Measurements from ENCODE around the gene RTN3. TPM values are rescaled to one million over a fixed set of nuclear protein-coding genes. Genes with fewer than 3 reads are reported as not detected.

RTN3 gene
- total RNA-seq, 1 experiment from 2014 or later: 95.0 TPM

- no peaks in the 10 kb centered on the region for H3K27me3 ChIP-seq (ENCODE audit: insufficient read depth, low read length)
- intact Hi-C loops (cut with micrococcal nuclease): no loop called here
- DNase-seq (ENCODE audit: low read depth, low spot score): no peak
- H3K36me3 ChIP-seq (ENCODE audit: control insufficient read depth in 1 of 2, insufficient read depth in 2 of 2, low read length in 2 of 2): no peaks in the 10 kb centered on the region
- no peaks in the 10 kb centered on the region for H3K9me2 ChIP-seq (ENCODE audit: insufficient read depth)
- BruUV-seq (replicated peaks): no TSS peak
- no peak overlapping the region for H3K27ac ChIP-seq (ENCODE audit: low read depth, low read length)
- peaks cover 73% of the 10 kb centered on the region for H3K79me2 ChIP-seq (ENCODE audit: insufficient read depth, low read length)
- ChIA-PET CTCF (no interaction called here), RAD21 (ENCODE audit: low non-redundant PET in 1 of 2, low total read pairs in 2 of 2, uncharacterized antibody in 2 of 2, unreplicated experiment in 2 of 2) (no interaction called here), POLR2A (no interaction called here)
- H3K9ac ChIP-seq (ENCODE audit: low read length): no peak overlapping the region
- ATAC-seq: no peak
- no peaks in the 10 kb centered on the region for H4K20me1 ChIP-seq (ENCODE audit: insufficient read depth)
- no peak overlapping the region for H2AFZ ChIP-seq (ENCODE audit: low read depth, low read length, poor library complexity, severe bottlenecking)
- H3K9me3 ChIP-seq (ENCODE audit: control insufficient read depth in 1 of 2, insufficient read depth in 1 of 2, low read depth in 1 of 2, low read length in 2 of 2): no peaks in the 10 kb centered on the region
- H3K4me2 ChIP-seq (ENCODE audit: low read length): no peak overlapping the region
- TF ChIP-seq SIN3A (IDR thresholded peaks at IDR 0.05; ENCODE audit: low read depth) (no peak), CEBPB (IDR thresholded peaks at IDR 0.05; ENCODE audit: low read depth) (no peak), FOSL1 (IDR thresholded peaks at IDR 0.05; ENCODE audit: low read depth) (no peak), CTCF (IDR thresholded peaks at IDR 0.05 in 2 of 3, conservative IDR thresholded peaks at IDR 0.05 in 1 of 3; ENCODE audit: borderline replicate concordance in 1 of 3, insufficient read depth in 1 of 3, low read depth in 2 of 3, low read length in 2 of 3) (no peak), EGR1 (IDR thresholded peaks at IDR 0.05; ENCODE audit: low read depth) (no peak), ZBTB33 (IDR thresholded peaks at IDR 0.05; ENCODE audit: extremely low read depth, insufficient replicate concordance, low read length) (no peak), POLR2A (IDR thresholded peaks at IDR 0.05; ENCODE audit: borderline replicate concordance, extremely low read depth, insufficient read depth, insufficient read length) (no peak), MAX (IDR thresholded peaks at IDR 0.05) (no peak), SP1 (IDR thresholded peaks at IDR 0.05; ENCODE audit: low read depth) (no peak), ATF3 (IDR thresholded peaks at IDR 0.05) (no peak), CBX3 (IDR thresholded peaks at IDR 0.05; ENCODE audit: low read depth) (no peak), POLR2AphosphoS5 (IDR thresholded peaks at IDR 0.05; ENCODE audit: low read depth, low read length) (no peak), ELF1 (IDR thresholded peaks at IDR 0.05; ENCODE audit: borderline replicate concordance, low read depth) (no peak), ZFX (IDR thresholded peaks at IDR 0.05) (no peak), RAD21 (IDR thresholded peaks at IDR 0.05; ENCODE audit: low read depth) (no peak), TCF7L2 (IDR thresholded peaks at IDR 0.05; ENCODE audit: borderline replicate concordance, extremely low read depth, insufficient read depth, insufficient read length) (no peak), EZH2phosphoT487 (IDR thresholded peaks at IDR 0.05; ENCODE audit: borderline replicate concordance) (no peak)
- no peak overlapping the region for H3K4me3 ChIP-seq (replicated peaks in 1 of 2; ENCODE audit: low read depth in 1 of 2, low read length in 2 of 2)
- H3K4me1 ChIP-seq (ENCODE audit: control insufficient read depth in 1 of 2, insufficient read depth in 2 of 2, low read length in 2 of 2): no peaks in the 10 kb centered on the region
Measured at GRCh38 chr11:63708764-63709163, 27.5 kb downstream of the RTN3 start.
